Stimulated activated CD8-positive, alpha-beta memory T cell treated with anti-CD3 and anti-CD28 coated beads, Interleukin-7, amount 100 ng/mL, for 4 hours (primary cell): ENCODE results near the gene QSOX2.

Experiments
- DNase-seq, 2 donors: peaks; one replicate each; pipeline ENCODE4 v3.0.0-alpha.2; 2020; ENCODE audit warnings: low read depth in 2 of 2

Gene QSOX2

DNA sequence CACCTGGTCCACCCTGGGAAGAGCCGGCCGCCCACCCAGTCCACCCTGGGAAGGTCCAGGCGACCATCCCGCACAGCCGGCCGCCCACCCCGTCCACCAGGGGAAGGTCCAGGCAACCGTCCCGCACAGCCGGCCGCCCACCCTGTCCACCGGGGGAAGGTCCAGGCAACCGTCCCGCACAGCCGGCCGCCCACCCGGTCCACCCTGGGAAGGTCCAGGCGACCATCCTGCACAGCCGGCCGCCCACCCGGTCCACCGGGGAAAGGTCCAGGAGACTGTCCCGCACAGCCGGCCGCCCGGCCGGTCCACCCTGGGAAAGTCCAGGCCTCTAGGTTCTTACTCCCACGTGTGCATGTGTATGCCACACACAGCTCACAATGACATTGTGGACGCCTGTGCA is 6.7 kb upstream of the QSOX2 start:
- no peak for DNase-seq

DNA sequence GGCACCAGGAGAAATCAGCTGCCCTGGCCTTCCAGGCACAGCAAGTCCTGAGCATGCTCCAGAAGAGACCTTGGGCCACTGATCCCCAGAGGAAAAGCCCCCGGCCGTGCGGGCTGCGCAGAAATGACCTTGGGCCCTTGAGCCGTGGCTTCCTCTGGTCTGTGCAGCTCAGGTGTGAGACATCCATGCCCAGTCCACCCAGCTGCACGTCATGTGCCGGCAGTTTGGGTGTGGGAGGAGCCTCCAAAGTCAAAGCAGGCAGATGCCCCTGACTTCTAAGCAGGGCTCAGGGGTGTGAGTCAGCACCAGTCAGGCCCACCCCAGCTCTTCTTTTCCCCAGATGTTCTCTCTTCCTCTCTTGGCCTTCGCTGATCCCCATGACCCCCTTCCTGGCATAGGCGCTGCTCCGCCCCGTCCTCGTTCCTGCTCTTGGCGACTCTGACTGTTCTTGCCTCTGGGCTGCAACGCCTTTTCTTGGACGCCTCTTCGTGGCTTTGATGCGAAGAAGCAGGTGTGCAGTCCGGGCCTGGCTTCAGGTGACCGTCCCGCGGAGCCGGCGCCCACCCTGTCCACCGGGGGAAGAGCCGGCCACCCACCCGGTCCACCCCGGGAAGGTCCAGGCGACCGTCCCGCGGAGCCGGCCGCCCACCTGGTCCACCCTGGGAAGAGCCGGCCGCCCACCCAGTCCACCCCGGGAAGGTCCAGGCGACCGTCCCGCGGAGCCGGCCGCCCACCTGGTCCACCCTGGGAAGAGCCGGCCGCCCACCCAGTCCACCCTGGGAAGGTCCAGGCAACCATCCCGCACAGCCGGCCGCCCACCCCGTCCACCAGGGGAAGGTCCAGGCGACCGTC is 5.9 kb upstream of the QSOX2 start:
- no peak for DNase-seq

GRCh38 chr9:136250676-136251075 is 5.1 kb upstream of the QSOX2 start:
- no peak for DNase-seq

DNA sequence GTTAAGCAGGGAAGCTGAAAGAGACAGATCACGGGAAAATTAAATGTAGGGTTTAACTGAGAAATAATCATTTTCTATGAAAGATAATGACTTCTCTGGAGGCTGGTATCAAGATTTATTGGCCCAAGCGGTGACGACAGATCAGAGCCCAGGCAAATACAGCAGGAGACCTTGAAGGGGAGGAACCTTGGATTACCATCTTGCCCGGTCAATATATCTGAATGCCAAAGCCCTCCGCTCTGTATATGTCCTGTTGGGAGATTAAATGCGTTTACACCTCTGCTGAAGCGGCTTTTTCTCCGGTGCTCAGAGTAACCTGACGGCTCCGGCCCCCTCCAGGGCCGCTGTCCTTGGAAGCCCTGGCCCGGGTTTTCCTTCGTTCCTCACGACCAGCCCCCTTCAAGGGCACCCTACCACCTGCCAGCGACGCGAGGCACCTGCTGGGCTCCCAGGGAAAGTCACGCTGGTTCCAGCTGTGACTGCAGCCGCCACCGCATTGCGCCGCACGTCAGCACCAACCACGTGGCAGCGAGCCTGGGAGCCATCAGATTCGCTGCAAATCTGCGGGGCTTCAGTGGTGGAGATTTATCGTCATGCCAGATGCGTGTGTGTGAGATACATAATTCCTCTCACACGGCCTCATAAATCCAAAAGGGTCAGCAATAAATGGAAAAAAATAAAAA is 4.4 kb upstream of the QSOX2 start:
- no peak for DNase-seq

DNA sequence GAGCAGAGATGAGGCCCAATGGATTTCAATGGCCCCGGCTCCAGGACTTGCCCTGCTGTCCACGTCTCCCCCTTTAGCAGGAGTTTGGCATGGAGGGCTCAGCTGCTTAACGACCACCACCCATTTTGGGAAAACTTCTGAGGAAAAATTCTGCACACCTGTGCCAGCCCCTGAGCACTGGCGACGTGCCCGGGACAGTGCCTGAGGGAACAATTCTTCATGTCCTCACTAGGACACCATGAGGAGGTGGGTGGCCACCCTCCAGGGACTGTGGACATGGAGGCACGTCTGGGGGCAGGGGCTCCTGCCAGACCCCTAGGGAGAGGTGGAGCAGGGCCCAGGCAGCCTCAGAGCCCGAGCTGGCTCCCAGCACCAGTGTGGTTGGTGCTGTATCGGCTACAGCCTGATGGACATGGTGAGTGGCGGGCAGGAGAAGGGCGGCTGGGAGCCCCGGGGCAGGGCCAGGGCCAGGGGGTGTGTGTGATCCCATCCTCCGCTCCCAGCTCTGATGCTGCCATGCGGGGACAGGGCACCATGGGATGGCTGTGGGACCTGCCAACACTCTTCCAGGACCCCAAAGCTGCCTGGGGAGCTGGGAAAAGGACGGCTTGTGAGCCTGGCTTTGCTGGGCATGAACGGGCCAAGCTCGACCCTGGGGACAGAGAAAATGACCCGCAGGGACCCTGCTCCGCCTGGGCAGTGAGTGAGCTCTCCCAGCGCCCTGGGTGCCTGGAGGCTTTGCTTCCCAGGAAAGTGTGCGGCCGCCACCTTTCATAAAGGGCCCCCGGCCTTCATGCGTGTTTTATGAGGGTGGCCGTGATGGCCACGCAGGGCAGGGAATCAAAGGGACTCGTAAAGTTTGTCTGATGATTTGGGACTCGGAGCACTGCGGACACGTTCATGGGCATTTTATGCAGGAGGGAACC is 3.6 kb upstream of the QSOX2 start:
- DNase-seq, result no peak

GRCh38 chr9:136247947-136248637 is 2.5 kb upstream of the QSOX2 start:
- DNase-seq, result no peak

- DNase-seq, result no peak
These were observed 1.9 kb upstream of the QSOX2 start for GRCh38 chr9:136247551-136247916.

DNA sequence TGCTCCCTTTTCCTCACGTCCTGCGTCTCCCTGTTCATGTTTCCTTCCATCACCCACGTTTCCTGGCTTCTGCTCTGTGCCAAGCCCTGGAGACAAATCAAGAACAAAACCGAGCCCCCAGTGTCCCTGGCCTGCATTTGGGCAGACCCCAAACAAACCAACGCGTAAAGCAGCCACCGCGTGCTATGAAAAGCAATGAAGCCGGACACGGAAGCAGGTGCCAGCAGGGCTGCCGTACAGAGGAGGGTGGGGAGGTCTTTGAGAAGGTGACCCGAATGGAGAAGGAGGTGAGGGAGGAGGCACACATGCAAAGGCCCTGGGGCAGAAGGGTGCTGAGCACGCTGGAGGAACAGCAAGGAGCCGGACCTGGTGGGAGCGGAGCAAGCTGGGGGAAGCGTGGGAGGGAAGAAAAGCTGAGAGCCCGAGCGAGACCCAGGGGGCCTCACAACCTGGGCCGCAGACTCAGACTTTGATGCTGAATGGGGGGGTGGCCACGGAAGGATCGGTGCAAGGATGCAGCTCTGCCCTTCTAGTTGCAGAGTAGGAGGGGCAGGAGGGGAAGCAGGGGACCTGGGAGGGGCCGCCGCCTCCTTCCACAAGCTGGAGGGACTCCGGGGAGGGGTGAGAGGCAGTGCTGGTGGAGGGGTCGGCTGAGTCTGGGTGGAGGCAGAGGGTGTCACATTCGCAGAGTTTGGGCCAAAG is 1.4 kb upstream of the QSOX2 start:
- DNase-seq, result no peak

- DNase-seq, result no peak
These were observed 718 bp downstream of the QSOX2 start for GRCh38 chr9:136244969-136245218.

DNA sequence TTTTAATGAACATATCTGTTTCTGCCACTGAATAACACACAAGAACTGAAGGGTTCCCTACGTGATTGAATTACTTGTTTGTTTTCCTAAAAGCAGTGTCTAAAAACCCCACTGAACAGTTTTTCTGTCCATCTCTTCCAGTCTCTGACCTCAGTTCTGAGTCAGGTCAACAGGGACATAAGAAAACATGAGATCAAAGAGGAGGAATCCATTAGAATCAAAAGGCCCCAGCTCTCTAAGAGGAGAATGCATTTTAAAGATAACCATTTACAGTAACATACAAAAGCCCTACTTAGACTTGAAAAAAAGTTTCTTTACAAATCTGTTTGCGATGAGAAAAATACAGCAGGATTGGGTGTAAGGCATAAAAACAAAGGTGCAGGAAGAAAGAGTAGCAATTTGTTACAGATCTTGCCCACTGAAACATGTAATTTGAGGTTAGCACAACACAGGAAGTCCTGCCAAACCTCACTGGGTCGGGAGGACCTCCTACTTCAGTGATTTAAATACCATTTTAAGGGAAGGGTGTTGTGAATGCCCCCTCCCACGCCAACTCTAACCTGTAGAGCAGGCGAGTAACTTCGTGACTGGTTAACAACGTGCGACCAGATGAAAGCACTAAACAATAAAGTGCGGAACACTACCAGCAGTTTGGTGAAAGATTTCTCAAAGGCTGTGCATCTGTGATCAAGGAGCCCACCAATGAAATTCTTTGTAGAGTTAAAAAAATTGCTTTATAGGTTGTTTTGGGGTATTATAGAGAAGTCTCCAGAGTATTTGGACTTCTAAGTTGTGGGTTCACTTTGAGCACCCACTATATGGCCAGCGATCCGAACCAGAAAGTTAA is 1.3 kb downstream of the QSOX2 start:
- DNase-seq, result peak; percentile 65 to 70

DNA sequence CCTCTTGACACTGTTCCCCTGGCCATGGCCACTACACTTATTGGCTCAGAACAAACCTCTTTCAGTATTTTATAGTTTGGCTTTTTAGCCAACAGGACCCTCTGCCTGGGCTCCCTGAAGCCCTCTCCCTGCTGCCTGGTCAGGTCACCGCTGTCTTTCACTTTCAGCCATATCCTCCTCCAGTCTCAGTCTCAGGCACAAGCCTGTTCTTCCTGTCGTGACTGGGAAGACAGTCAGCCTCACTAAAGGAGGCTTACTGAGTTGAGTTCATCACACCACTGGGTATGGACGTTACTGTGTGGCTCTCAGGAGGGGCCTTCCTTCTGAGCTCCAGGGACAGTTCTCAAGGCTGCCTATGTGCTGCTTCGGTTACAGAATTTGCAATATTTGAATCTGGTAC is 2.0 kb downstream of the QSOX2 start:
- no peak for DNase-seq

DNA sequence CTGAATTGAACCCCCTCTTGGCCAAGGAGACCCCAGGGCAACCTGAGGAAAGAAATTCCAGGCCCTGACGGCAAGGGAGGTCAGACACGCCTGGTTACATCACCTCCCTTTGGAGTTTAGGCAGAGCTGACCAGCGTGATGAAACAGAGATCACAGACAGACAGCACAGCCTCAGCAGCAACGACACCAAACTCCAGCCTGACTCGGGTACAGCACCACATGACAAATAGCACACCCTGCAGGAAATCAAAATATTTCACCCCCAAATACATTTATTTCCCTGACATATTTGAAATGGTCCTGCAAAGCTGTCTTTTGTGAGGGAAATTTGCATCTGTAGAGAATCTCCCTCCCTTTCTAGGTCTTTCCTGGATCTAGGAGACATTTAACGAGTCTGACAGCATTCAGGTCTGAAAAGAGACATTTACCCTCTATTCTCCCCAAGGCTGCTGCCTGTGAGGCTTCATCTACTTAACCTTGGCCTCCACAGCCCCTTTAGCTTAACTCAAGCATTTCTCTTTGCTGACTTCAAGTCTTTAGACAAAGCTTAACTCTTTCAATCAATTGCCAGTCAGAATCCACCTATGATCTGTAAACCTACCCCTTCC is 2.6 kb downstream of the QSOX2 start:
- no peak for DNase-seq

- no peak for DNase-seq
These were observed 3.4 kb downstream of the QSOX2 start for GRCh38 chr9:136242248-136242647.

GRCh38 chr9:136241542-136241941 is 4.1 kb downstream of the QSOX2 start:
- no peak for DNase-seq

DNA sequence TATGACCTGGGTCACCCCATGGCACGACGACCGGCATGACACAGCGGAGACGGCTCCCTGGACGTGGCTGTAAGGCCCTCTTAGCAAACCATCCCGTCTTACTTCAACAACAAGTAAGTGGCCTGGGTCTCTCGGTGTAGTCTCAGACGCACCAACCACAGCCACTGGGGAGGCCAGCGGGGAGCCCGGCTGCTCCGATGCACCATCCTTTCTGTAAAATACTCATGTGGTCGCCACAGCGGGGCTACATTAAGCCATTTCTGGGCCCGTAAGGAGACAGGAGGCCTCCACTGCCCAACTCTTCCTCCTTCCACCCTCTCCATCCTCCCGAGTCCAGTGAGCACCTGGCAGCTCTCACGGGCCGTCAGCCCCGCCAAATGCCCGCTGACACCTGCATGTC is 4.7 kb downstream of the QSOX2 start:
- DNase-seq, result no peak

DNA sequence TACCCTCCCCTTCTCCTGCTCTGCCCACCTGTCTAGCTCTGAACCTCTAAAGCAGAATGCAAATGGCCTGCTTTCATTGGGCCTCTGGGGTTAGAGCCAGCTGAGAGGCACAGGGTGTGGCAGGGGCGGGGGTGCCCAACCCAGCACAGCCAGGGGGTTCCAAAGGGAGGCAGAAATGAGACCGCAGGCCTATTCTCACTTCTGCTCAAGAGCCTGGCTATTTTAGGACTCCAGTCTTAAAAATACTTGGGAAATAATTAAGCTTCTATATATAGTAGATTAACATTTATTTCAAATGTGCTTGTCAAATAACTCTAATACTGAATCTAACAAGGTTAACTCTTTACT is 5.7 kb downstream of the QSOX2 start:
- no peak for DNase-seq

DNA sequence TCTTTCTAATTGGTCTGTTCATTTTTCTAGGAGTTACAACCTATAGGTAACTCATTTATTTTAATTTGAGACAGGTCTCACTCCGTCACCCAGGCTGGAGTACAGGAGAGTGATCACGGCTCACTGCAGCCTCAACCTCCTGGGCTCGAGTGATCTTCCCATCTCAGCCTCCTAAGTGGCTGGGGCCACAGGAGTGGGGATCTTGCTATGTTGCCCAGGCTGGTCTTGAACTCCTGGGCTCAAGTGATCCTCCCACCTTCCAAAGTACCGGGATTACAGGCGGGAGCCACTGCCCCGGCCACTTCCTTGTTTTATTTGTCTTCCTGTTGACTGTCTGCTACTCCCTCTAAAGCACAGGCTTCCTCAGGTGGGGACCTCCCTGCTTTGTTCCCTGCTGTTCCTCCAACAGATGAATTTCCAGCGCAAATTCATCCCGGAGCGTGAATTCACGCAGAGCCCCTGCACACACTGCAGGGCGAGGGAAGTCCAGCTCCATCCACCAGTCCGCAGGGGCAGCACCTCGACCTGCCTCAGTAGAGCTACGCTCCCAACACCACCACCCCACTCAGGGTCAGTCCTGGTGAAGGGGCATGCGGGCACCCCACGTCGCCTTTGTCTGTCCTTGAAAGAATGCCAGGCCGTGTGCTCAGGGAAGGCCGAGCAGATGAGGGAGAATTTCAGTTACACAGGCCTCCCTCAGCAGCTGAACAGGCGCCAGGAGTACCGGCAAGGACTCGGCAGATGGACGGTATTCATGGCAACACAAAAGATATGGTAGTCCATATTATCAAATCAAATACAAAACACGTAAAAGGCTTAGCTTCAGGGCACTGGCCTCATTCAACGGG is 6.3 kb downstream of the QSOX2 start:
- DNase-seq, result no peak

DNA sequence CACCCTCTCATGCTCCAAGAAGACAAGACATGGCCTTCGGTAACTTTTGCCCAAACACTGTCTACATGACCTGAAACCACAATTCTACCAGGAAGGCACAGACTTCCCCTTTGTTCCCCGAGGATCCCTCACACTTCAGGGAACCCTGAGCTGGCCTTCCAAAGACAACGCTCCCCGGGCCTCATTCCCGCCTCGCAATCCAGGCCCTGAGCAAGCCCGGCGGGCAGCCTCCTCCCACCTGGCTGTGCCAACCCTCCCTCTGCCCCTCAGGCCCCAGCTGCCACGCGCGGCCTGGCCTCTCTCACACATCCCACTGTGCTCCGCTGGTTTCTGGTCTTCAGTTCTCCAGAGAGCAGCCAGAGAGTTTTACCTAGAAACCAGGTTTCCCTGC is 7.3 kb downstream of the QSOX2 start:
- DNase-seq, result no peak
